GM18861 (cell line): ENCODE results near the gene PIK3R5.

Experiments
- ATAC-seq: cut with Tn5 transposase; IDR thresholded peaks from one replicate; pipeline ENCODE4 v1.9.1; 2021; ENCODE audit not compliant: unreplicated experiment

PIK3R5 gene

DNA sequence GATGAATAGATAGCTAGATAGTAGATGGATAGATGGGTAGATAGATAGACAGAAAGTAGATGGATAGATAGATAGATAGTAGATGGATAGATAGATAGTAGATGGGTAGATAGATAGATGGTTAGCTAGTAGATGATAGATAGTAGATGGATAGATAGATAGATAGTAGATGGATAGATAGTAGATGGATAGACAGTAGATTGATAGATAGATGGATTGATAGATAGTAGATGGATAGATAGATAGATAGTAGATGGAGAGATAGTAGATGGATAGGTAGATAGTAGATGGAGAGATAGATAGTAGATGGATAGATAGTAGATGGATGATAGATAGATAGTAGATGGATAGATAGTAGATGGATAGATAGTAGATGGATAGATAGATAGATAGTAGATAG lies 40.4 kb downstream of the PIK3R5 start:
- no peak for ATAC-seq

DNA sequence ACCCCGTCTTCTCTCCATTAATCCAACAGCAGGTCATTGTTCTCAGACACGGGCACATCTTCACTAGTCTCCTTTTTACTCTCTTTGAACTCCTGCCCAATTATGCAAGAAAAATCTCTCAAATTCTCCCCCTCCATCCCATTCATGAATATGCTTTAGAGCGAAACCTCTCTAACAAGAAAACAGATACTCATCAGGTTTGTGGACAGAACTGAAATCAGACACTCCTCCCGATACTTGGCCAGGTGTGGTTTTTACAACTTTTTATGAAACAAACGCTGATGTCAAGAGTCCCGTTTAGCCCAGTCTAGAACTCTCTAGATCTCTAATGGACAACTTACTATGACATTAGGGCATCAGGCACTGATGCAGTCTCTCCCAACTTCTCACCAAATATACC lies 40.9 kb downstream of the PIK3R5 start:
- peak; percentile 50 for ATAC-seq

DNA sequence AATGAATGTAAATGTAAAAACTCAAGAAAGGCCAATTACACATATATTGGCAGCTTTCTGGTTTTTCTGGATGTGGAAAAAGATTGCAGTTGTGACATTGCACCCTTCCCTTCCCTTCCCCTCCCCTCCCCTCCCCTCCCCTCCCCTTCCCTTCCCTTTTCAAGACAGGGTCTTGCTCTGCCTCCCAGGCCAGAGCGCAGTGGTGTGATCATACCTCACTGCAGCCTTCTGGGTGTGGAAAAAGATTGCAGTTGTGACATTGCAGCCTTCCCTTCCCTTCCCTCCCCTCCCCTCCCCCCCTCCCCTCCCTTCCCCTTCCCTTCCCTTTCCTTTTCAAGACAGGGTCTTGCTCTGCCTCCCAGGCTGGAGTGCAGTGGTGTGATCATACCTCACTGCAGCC lies 41.7 kb downstream of the PIK3R5 start:
- no peak for ATAC-seq

DNA sequence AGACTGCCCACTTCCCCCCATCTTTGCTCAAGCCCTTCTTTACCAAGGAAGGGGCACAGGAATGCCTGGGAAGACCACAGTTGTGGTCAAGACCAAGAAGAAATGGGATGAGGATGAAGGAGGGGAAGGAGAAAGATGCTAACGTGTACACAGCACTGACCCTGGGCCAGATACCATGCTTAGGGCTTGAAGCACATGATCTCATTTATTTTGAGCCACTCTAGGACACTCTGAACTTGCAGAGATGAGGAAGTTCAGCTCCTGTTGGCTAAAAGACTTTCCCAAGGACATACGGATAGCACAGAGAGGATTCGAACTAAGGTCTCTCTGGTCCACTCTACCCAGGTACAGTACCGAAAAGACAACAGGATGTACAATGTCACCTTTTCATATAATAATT lies 42.6 kb downstream of the PIK3R5 start:
- ATAC-seq, result no peak

DNA sequence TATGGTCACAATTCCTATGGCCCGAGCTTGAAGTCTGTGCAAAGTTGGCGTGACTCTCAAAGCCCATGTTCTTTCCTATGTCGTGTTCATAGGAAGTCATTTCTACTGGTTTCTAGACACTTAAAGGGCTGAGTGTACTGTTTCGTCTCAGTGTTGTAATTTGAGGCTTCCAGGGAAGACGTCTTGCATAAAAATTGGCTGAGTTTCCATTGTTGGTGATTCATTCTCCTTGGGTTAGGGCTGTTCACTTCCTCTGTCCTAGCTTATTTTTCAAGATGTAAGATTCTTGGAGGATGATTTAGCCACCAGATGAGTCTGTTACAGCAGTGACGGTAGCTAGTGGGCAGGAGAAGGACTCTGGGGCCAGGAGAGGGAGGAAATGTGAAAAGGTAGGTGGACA lies 43.1 kb downstream of the PIK3R5 start:
- no peak for ATAC-seq

DNA sequence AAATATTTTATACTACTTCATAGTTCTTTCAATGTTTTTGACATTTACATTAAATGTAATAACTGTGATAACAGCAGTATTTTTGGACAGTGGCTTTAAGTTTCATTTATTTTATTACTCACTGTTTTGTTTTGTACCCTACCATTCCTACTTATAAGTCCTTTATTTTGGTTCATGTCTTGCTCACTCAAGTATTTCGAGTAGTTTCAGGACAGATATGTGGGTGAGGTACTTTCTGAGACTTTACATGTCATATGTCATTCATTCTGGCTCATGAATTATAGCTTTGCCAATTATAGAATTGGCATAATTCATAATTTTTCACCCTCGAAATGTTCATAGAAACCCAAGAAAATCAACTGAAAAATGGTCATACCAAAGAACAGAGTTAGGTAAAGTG lies 44.4 kb downstream of the PIK3R5 start:
- peak; percentile 44 for ATAC-seq

DNA sequence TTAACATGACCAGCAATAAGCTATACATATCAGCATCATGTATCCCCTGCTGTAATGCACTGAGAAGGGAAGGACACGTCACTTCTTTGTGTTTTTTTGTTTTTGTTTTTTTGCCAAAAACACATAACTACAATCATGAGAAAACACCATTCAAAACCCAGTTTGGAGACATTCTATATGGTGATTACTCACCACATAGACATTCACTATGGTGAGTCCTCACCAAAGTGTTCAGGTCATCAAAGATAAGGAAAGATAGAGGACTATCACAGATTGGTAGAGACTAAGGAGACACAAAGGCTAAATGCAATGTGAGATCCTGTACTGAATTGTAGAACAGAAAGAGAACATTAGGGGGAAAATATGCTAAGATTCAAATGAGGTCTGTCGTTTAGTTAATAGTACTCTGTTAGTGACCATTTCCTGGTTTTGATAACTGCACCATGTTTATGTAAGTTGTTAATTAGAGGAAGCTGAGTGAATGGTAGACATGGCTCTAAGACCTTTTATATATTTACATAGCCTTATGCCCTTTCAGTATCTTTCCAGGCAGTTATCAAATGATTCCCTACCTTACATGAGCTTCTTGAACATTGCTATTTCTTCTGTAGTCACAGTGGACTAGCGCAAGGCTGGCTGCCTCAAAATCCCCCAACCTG lies 46.6 kb downstream of the PIK3R5 start:
- no peak for ATAC-seq

DNA sequence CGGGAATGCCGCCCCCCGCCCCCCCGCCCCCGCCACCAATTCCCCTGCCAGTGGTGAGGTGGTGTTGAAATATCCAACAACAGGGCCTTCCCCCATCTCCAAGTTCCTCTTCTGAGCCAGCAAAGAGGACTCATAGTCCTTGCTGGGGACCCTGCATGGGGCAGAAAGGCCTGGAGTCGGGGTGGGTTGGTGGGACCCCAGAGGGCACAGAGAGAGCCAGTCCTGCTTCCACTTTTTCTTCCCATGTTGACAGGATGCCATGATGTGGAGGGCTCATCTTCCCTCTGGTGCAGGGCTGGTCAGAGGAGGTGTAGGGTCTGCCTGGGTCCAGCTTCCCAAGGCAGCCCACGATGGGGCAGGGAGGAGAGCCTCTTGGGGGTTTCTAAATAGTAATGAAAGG lies 49.0 kb downstream of the PIK3R5 start:
- no peak for ATAC-seq

DNA sequence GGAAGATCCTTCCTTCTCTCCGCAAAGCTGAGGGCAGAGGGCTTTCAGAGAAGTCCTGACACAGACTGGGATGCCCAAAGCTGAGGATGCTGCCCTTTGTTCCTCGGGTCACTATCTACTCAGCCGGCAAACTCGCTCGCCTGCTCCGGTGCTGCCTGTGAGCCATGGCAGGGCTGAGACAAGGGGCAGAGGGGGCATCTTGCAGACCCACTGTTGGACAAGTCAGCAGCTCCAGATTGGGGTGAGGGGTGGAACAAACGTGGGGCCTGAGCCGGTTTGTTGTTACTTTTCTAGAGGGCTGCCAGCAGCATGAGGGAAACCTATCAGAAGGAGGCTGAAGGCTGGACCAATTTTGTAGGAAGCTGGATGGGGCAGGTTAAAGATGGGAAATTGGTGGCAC lies 51.0 kb downstream of the PIK3R5 start:
- ATAC-seq, result no peak

DNA sequence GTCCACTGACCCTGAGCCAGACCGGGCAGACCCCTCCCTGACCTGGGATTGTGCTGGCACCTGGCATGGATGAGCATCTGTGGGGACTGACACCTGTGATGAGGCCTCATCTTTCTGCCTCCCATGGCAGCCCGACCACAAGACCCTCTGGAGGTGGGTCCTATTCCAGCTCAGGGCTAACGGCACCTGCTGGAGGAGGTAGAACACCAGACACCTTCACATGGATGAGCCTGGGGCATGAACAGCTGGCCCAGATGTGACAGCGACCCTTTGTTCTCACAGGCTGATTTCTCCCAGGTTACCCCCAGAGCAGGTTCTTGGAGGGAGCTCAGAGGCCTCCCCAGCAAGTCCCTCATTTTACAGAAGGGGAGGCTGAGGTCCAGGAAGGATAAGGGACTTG lies 51.6 kb downstream of the PIK3R5 start:
- no peak for ATAC-seq

DNA sequence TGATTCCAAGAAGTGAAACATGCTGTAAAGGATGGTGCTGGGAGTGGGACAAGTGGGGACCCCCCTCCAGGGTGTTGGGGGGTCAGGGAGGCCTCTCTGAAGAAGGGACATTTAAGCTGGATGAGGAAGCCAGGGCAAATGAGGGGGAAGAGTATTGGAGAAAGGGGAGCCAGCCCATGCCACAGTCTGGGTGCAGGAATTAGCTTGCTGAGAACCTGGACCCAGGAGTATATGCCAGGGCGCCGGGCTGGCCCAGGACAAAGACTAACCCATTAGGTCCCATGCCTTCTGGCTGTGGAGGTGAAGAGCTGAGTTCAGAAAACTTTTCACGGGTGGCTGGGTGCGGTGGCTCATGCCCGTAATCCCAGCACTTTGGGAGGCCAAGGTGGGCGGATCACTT lies 52.4 kb downstream of the PIK3R5 start:
- no peak for ATAC-seq

DNA sequence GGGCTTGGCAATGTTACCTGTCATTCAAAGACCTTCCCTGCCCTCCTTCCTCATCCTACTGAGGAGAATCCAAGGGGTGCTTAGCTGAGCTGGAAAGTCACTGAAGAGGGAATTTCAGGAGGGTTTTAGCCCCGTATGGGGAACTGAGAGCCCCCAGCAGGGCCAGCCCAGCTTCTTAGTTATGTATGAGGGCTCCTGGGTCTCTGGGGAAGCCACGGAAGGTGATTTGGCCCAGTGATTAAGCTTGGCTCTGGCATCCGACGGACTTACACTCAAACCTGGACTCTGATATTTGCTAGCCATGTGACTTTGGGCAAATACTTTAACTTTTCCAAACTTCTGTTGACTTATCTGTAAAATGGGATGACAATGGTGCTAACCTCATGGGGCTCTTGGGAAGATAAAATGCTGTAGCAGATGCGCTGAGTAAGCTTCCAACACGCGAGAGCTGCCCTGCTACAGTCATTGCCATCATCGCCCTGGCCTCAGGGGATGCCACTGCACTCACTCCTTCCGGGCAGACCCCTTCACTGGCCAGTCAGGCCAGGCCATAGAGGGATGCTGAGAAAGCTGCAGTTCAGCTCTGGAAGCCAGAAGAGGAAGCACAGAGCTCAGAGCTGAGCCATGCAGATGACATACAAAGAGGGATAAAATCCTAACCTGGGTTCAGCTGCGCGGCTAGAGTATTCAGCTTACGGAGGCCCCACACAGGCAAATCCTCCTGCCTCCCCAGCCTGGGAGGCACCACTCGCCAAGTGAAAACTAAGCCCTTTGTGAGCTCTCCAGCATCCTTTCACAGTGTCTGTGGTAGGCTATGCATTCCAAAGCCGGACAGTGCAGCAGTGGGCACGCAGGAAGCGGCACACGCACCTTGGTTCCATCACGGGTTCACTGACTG lies 53.2 kb downstream of the PIK3R5 start:
- no peak for ATAC-seq

DNA sequence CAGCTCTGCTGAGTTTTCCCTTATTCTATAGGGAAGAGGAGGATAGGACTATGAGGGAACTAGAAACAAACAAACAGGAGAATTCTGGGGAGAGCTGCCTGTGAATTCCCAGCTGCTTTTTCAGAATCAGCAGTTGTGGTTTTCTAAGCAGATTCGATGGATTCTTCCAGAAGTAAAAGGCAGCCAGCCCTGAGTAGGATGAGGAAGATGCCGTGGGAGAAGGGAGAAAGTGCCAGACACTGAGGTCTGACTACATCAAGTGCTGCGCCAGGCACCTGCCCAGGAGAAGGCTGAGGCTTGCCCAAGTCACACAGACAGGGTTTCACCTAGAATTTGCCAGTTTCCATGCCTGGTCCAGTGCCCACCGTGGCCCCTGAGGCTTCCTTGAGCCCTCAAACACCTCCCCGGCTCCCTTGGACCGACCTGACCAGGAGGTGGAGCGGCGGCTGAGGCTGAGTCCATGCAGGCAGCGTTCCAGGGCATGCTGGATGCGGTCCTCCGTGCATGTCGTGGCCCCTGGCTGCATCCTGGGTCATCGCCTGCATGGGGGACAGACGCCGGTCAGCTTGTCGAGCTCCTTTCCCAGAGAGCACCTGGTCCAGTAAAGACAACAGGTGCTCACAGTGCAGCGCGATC lies 54.4 kb downstream of the PIK3R5 start:
- no peak for ATAC-seq

DNA sequence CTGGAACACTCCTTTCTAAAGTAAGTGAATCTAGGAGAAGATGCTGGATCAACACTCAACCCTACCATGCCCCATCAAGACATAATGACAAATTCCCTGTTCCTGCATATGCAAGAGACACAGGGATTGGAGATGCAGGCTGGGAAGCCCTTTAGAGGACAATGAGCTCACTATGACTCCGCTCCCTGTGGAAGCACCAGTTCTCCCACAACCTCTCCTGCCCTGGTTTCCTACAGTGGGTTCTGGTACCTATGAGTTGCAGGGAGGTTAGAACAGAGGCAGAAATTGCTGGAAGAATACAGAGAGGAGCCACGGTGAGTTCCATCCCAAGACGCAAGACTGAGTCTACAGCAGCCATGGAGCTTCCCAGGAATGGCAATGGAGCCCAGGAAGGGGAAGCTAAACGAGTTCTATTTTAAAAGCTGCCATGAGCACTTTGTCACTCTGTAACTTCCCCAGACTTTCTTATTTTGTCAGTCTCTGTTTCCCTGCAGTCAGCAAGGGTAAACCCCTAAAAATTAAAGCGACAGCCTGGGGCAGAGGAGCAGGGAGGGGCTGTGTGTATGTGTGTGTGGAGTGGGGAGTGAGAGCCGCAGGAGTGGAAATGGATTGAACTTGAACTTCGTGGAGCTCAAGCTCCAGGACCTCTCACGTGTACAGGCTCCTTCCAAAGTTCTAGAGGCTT lies 55.8 kb downstream of the PIK3R5 start:
- ATAC-seq, result no peak

DNA sequence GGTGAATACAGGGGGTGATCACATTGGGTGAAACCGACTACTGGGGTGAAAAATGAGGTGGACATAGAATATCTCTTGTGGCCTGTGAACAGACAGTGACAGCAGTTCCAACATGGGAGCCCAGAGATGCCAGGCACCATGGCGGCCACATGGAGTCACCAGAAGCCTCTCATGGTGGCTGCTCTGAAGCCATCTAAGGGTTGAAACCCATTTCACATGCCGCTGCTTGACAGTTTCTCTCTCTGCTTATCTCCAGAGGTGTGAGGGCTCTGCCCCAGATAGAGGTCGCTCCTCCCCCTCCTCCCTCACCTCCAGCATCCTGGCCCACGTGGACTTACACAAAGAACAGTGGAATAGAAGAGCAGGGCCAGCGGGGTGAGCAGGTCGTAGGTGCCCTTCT lies 60.2 kb downstream of the PIK3R5 start:
- no peak for ATAC-seq

DNA sequence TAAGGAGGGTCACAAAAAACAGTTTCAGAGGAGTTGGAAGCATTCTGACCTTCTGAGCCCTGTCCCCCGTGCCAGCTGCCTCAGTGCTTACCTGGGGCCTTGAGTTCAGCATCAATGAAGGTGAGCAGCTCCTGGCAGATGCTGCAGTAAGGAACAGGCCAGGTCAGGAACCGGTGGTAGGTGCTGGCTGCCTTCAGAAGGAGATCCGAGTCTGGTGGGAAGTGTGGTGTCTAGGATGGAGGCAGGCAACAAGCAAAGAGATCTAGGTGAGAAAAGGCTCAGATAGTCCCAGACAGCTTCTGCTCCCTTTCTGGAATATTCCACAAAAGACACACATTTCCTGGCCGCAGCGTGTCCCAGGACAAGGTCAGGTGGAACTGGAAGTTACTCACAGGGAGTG lies 60.8 kb downstream of the PIK3R5 start:
- no peak for ATAC-seq

DNA sequence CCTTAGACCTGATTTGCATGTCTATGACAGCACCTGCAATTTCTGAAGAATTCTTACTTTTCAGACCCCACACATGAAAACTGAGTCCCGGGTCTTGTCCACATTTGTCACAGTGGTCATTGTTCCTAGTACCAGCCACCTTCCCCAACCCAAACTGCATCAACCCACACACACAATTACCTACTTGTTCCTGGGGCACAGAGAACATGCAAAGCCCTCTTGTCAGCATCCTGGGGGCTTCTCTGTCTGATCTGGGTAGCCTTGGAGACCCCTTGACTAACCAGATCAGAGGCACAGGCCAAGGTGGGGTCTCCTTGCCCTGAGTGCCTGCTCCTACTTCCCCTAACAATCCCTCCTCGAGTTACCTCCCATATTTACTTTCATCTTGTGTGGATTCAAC lies 61.3 kb downstream of the PIK3R5 start:
- no peak for ATAC-seq

DNA sequence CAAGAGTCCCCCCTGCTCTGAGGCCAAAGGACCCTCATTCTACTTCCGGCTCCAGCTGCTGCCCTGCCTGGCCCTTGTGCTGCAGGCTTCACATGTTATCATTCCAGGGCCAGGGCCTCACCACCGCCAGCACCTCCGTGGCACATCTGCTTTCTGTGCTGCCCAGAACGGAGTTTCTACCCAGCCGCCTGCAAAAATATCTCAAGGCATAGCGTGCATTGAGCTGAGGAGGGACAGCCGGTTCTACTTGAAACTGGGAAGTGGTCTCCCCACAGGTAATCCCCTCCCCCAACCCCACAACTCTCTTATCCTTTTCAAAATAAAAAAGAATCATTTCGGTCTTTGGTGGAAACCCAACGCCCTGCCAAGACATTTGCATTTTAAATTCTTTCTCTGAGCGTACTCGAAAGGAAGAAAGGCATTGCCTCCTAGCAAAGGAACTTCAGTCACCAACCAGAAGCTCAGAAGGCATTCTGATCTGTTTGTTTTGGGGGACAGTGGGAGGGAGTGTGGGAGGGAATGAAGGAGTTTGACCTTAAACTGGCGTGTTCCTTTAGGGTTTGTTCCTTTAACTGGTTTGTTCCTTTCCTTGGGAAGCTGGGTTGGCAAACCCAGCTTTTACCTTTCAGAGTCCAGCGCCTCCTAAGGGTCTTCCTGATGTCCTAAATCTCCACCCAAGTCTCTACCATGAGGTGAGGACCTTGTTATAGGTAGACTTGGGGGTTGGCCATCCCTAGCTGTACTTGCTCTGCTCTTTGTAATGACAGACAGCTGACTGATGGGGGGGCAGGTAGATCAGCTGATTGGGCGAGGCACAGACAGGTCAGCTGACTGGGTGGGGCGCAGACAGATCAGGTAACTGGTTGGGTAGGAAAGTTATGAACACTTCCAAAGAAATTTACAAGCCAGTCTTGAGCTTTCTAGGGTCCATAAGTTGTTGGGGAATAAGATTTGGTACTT lies 64.6 kb downstream of the PIK3R5 start:
- ATAC-seq, result no peak

DNA sequence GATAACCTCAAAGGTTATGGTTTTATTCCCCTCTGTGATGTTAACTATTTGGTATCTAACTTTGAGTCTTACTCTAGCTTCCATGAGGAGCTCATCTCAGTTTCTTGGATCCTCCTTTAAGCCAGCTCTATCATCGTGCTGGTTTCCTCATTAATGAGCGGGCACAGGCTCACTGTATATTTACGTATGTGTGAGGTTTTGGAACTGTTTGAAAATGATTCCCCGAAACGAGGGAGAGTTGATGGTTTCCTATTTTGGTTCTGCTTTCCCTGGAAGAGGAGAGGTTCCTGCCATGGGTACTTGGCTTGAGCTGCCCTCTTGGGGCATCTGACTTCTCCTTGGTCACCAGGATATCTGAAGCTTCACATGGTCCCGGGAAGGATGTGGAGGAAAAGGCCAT lies 65.3 kb downstream of the PIK3R5 start:
- ATAC-seq, result no peak

DNA sequence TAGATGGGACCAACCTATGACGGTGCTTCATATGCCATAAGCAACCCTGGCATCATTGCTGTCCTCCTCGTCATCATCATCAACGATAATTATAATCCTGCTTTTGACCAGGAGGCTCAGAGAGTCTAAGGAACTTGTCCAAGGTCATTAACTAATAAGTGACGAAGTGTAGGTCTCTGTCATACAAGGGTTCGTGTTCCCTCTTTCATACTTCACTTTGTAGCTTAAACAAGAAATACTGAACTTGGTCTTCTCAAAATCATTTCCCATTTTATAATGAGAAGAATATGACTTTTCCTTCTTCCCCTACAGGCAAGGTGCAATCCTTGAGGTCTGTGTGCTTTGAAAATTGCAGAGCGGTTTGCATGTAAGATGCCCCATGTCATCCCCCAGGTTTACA lies 66.9 kb downstream of the PIK3R5 start:
- ATAC-seq, result no peak
